ENCODE results near the gene ZFR.
"Not testable (repeated sequence)": the region's sequence is repeated elsewhere in the genome, so short reads cannot be mapped to it uniquely, and the experiment has no call there.

The ZFR gene

GRCh38 chr5:32317041-32317440, 127.5 kb downstream of the ZFR start:
- no peak for DNase-seq

GRCh38 chr5:32315221-32316014, 129.1 kb downstream of the ZFR start:
- no peak for DNase-seq

- DNase-seq, result no peak
Measured at GRCh38 chr5:32314658-32315057, 129.9 kb downstream of the ZFR start.

GRCh38 chr5:32314152-32314488, 130.4 kb downstream of the ZFR start:
- DNase-seq, result not testable (repeated sequence)

- DNase-seq, result peak; percentile 100
Measured at GRCh38 chr5:32312595-32313332, 131.8 kb downstream of the ZFR start, which contains the start of gene MTMR12. MTMR12 (minus strand) TSS chr5:32312939; CDS start chr5:32312838, 101 bp downstream.

DNA sequence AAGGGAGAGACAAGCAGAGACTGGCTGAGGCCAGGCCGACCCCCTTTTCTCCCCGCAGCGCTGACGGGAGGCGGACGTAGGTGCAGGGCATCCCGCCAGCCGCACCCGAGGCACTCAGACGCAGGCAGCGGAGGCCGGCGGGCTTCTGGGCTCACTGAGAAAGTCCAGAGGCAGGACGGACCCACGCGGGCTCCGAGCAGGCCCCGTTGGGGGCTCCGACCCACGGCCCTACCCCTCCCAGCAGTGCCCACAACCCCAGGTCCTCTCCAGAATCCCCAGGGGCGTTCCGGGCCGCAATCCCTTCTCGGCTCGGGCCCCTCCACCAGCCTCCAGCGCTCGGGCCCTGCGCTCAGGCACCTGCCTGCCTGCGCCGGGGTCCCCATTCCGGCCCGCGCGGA, 132.3 kb downstream of the ZFR start:
- peak; percentile 20 for DNase-seq

DNA sequence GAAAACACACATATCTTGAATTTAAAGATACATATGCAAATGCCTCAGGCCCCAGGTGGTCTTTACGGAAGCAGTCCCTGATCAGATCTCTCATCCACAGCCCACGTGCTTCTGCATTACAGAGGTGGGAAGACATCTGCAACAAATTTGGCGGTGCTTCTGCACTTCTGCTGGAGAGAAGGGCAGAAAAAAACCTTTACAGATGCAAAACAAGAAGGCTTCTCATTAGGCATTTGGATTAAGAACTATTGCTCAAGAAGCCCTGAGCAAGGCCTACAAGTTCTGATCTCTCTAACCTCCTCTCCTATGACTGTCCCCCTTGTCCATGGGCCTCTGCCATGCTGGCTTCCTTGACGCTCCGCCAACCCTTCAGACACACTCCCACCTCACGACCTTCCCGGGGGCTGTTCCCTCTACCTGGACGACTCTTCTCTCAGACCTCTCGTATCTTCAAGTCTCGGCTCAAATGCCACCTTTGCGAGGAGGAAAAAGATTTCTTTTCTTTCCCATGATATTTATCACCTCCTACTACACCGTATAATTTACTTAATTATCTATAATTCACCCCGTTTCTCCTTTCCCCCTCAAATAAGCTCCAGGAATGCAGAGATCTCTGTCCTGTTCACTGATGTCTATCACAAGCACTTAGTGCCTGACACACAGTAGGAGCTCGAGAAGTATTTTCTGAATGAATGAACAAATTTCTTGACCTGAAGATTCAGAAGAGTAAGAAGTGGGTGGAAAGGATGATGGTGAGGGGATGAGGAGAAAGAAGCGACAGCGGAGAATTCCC, 132.9 kb downstream of the ZFR start:
- DNase-seq, result no peak

DNA sequence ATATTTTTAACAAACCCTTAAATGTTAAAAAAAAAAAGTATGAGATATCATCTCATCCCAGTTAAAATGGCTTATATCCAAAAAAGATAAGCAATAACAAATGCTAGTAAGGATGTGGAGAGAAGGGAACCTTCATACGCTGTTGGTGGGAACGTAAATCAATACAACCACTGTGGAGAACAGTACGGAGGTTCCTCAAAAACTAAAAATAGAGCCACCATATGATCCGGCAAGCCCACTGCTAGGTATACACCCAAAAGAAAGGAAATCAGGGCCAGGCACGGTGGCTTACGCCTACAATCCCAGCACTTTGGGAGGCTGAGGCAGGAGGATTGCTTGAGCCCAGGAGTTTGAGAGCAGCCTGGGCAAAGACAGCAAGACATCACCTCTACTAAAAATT, 134.8 kb downstream of the ZFR start:
- no peak for DNase-seq

GRCh38 chr5:32308946-32309345, 135.6 kb downstream of the ZFR start:
- DNase-seq, result no peak

DNA sequence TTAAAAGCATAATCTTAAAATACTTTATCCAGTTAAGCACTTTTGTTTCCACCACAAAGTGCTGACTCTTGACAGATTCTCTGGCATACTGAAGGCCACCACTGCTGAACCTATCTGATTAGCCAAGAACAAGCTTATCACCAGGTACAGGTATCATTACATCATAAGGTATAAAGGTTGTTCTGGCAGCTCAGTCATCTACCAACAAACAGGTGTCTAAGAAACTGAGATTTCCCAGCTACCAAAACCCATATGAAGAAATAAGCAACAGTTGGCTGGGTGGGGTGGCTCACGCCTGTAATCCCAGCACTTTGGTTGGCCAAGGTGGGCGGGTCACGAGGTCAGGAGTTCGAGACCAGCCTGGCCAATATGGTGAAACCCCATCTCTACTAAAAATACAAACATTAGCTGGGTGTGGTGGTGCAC, 136.8 kb downstream of the ZFR start:
- no peak for DNase-seq

DNA sequence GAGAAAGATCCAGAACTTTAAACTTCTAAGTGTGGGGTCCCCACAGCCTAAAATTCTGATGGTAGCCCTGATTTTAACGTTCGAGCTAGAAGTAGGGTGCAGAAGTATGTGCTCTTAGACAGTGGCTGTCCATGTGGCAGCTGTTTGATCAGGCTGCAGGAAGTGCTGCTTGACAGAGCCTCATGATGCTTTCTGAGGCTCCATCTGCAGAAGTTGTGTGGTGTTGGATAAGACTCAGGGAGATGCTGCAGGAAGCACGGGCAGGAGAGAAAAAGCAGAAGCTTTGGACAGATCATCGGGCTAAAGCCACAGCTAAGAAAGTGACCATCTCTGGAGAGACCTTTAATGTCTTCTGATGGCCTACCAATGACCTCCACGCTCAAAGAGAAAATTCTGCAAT, 139.9 kb downstream of the ZFR start:
- DNase-seq, result no peak
